Measurements from ENCODE around the gene OR52L1. TPM values are rescaled to one million over a fixed set of nuclear protein-coding genes. Genes with fewer than 3 reads are reported as not detected.
A peak's percentile ranks its signal among the peaks of the same experiment; 100 is the strongest.

OR52L1 gene
- total RNA-seq, 4 donors from 2014 or later = not detected

- intact Hi-C loops (cut with DNase I; ENCODE audit: low total_unique reads) = no loop called here
- H3K4me1 ChIP-seq = no peaks in the 10 kb centered on the region
- no peak for TF ChIP-seq CTCF (IDR thresholded peaks at IDR 0.05)
- no peak for TF ChIP-seq POLR2A (IDR thresholded peaks at IDR 0.05)
- no peak for DNase-seq
- no peaks in the 10 kb centered on the region for H3K27me3 ChIP-seq
- no peaks in the 10 kb centered on the region for H3K36me3 ChIP-seq
- no peak overlapping the region for H3K4me3 ChIP-seq
- no peak overlapping the region for H3K27ac ChIP-seq
- no peaks in the 10 kb centered on the region for H3K9me3 ChIP-seq
These were observed 8.0 kb upstream of the OR52L1 start for GRCh38 chr11:5994791-5995190.

- Histone ChIP-seq H3K27ac (no peak overlapping the region), H3K9me3 (no peaks in the 10 kb centered on the region), H3K27me3 (no peaks in the 10 kb centered on the region), H3K36me3 (no peaks in the 10 kb centered on the region), H3K4me3 (no peak overlapping the region), H3K4me1 (no peaks in the 10 kb centered on the region)
- TF ChIP-seq POLR2A (IDR thresholded peaks at IDR 0.05) (no peak), CTCF (IDR thresholded peaks at IDR 0.05) (peak in 2 of 4 experiments; percentile 16 to 28)
- intact Hi-C loops (cut with DNase I; ENCODE audit: low total_unique reads) = no loop called here
- no peak for DNase-seq
These were observed 5.9 kb upstream of the OR52L1 start for GRCh38 chr11:5992604-5993251.

GRCh38 chr11:5992150-5992549 lies 5.4 kb upstream of the OR52L1 start:
- no peaks in the 10 kb centered on the region for H3K36me3 ChIP-seq
- H3K27me3 ChIP-seq = no peaks in the 10 kb centered on the region
- intact Hi-C loops (cut with DNase I; ENCODE audit: low total_unique reads) = no loop called here
- TF ChIP-seq POLR2A (IDR thresholded peaks at IDR 0.05) (no peak), CTCF (IDR thresholded peaks at IDR 0.05) (no peak)
- no peaks in the 10 kb centered on the region for H3K4me1 ChIP-seq
- H3K9me3 ChIP-seq = no peaks in the 10 kb centered on the region
- H3K27ac ChIP-seq = no peak overlapping the region
- no peak overlapping the region for H3K4me3 ChIP-seq
- DNase-seq = no peak

GRCh38 chr11:5989203-5989602 lies 2.4 kb upstream of the OR52L1 start:
- Histone ChIP-seq H3K4me3 (no peak overlapping the region), H3K9me3 (no peaks in the 10 kb centered on the region), H3K27ac (no peak overlapping the region), H3K27me3 (no peaks in the 10 kb centered on the region), H3K4me1 (no peaks in the 10 kb centered on the region), H3K36me3 (no peaks in the 10 kb centered on the region)
- no peak for DNase-seq
- intact Hi-C loops (cut with DNase I; ENCODE audit: low total_unique reads) = no loop called here
- no peak for TF ChIP-seq POLR2A (IDR thresholded peaks at IDR 0.05)
- TF ChIP-seq CTCF (IDR thresholded peaks at IDR 0.05) = no peak

GRCh38 chr11:5983443-5983842 lies 3.3 kb downstream of the OR52L1 start:
- intact Hi-C loops (cut with DNase I; ENCODE audit: low total_unique reads) = no loop called here
- no peak for TF ChIP-seq POLR2A (IDR thresholded peaks at IDR 0.05)
- TF ChIP-seq CTCF (IDR thresholded peaks at IDR 0.05) = no peak
- Histone ChIP-seq H3K27me3 (no peaks in the 10 kb centered on the region), H3K4me1 (no peaks in the 10 kb centered on the region), H3K9me3 (no peaks in the 10 kb centered on the region), H3K36me3 (no peaks in the 10 kb centered on the region), H3K27ac (no peak overlapping the region), H3K4me3 (no peak overlapping the region)
- no peak for DNase-seq

All from uterus (tissue), 4 donors.